ENCODE data around the gene SCFD2. TPM values are rescaled to one million over a fixed set of nuclear protein-coding genes. Genes with fewer than 3 reads are reported as not detected.
"Not testable (repeated sequence)": the region's sequence is repeated elsewhere in the genome, so short reads cannot be mapped to it uniquely, and the experiment has no call there.

SCFD2 gene
- total RNA-seq, 1 experiment from 2014 or later = 8.4 TPM

DNA sequence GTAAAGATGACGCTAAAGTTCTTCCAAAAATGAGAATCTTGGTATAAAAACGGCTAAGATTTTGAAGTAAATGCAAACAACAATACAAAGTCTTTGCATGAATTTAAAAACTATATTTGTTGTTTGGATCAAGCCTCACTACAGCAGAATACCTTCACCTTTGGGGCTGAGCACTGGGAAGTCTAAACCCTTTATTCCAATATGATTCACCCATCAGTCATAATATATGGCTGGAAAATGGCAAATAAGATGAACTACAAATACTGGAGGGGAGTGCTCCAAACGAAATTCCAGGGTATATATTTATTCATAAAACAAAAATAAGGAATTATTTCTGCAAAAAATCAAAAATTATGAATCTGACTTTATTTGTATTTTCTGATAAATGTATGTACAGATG is 138.4 kb downstream of the SCFD2 start:
- H3K36me3 ChIP-seq (ENCODE audit: insufficient read depth, low read length, poor library complexity, severe bottlenecking) = no peaks in the 10 kb centered on the region
- H3K4me1 ChIP-seq (ENCODE audit: insufficient read depth, low read length, poor library complexity, severe bottlenecking) = no peaks in the 10 kb centered on the region
- no peaks in the 10 kb centered on the region for H3K27me3 ChIP-seq (replicated peaks; ENCODE audit: insufficient read depth, low read depth, low read length, poor library complexity)
- TF ChIP-seq EZH2 (IDR thresholded peaks at IDR 0.05; ENCODE audit: borderline replicate concordance, low read depth, low read length, poor library complexity, severe bottlenecking) (no peak), CTCF (conservative IDR thresholded peaks at IDR 0.05; ENCODE audit: low read depth, low read length) (no peak)
- ChIA-PET CTCF (no interaction called here), POLR2A (ENCODE audit: low non-redundant PET) (no interaction called here)
- no peaks in the 10 kb centered on the region for H3K9me3 ChIP-seq (ENCODE audit: low read depth, low read length, poor library complexity, severe bottlenecking)
- DNase-seq (ENCODE audit: low spot score) = no peak
- intact Hi-C loops (cut with micrococcal nuclease; ENCODE audit: unreplicated experiment) = no loop called here
- H3K27ac ChIP-seq (ENCODE audit: low read depth, low read length, poor library complexity, severe bottlenecking) = no peak overlapping the region
- H3K4me3 ChIP-seq (ENCODE audit: low read depth, low read length, poor library complexity, severe bottlenecking) = no peak overlapping the region
- no TSS peak for BruUV-seq (replicated peaks)

- POLR2A ChIA-PET (ENCODE audit: low non-redundant PET) = interaction anchor here (0.5 kb wide), 1 partner anchor 814 kb away, joined by 3 read pairs; no protein-coding TSS in a partner anchor
- H3K9me3 ChIP-seq (ENCODE audit: low read depth, low read length, poor library complexity, severe bottlenecking) = no peaks in the 10 kb centered on the region
- H3K27ac ChIP-seq (ENCODE audit: low read depth, low read length, poor library complexity, severe bottlenecking) = no peak overlapping the region
Observed at GRCh38 chr4:53221832-53222480, 143.9 kb downstream of the SCFD2 start.

DNA sequence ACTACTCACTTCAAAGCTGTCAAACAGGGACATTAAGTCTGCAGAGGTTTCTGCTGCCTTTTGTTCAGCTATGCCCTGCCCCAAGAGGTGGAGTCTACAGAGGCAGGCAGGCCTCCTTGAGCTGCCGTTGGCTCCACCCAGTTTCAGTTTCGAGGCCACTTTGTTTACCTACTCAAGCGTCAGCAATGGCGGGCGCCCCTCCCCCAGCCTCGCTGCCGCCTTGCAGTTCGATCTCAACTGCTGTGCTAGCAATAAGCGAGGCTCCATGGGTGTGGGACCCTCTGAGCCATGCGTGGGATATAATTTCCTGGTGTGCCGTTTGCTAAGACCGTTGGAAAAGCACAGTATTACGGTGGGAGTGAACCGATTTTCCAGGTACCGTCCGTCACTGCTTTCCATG is 146.7 kb downstream of the SCFD2 start:
- DNase-seq (ENCODE audit: low spot score); H3K36me3 ChIP-seq (ENCODE audit: insufficient read depth, low read length, poor library complexity, severe bottlenecking); H3K9me3 ChIP-seq (ENCODE audit: low read depth, low read length, poor library complexity, severe bottlenecking); intact Hi-C loops (cut with micrococcal nuclease; ENCODE audit: unreplicated experiment); BruUV-seq (replicated peaks); H3K4me1 ChIP-seq (ENCODE audit: insufficient read depth, low read length, poor library complexity, severe bottlenecking); CTCF ChIA-PET; H3K27ac ChIP-seq (ENCODE audit: low read depth, low read length, poor library complexity, severe bottlenecking); H3K4me3 ChIP-seq (ENCODE audit: low read depth, low read length, poor library complexity, severe bottlenecking); H3K27me3 ChIP-seq (replicated peaks; ENCODE audit: insufficient read depth, low read depth, low read length, poor library complexity); POLR2A ChIA-PET (ENCODE audit: low non-redundant PET): not testable (repeated sequence)

More at GRCh38 chr4:53221832-53222480, 143.9 kb downstream of the SCFD2 start:
- DNase-seq (ENCODE audit: low spot score) = no peak
- BruUV-seq (replicated peaks) = no TSS peak
- intact Hi-C loops (cut with micrococcal nuclease; ENCODE audit: unreplicated experiment) = no loop called here
- Histone ChIP-seq H3K4me3 (ENCODE audit: low read depth, low read length, poor library complexity, severe bottlenecking) (no peak overlapping the region), H3K4me1 (ENCODE audit: insufficient read depth, low read length, poor library complexity, severe bottlenecking) (no peaks in the 10 kb centered on the region), H3K36me3 (ENCODE audit: insufficient read depth, low read length, poor library complexity, severe bottlenecking) (no peaks in the 10 kb centered on the region), H3K27me3 (replicated peaks; ENCODE audit: insufficient read depth, low read depth, low read length, poor library complexity) (no peaks in the 10 kb centered on the region)
- CTCF ChIA-PET = no interaction called here
- no peak for TF ChIP-seq EZH2 (IDR thresholded peaks at IDR 0.05; ENCODE audit: borderline replicate concordance, low read depth, low read length, poor library complexity, severe bottlenecking)
- TF ChIP-seq CTCF (conservative IDR thresholded peaks at IDR 0.05; ENCODE audit: low read depth, low read length) = no peak

GRCh38 chr4:53208753-53209152 is 157.1 kb downstream of the SCFD2 start:
- no peak overlapping the region for H3K4me3 ChIP-seq (ENCODE audit: low read depth, low read length, poor library complexity, severe bottlenecking)
- ChIA-PET CTCF (no interaction called here), POLR2A (ENCODE audit: low non-redundant PET) (no interaction called here)
- no peak for DNase-seq (ENCODE audit: low spot score)
- no peaks in the 10 kb centered on the region for H3K4me1 ChIP-seq (ENCODE audit: insufficient read depth, low read length, poor library complexity, severe bottlenecking)
- BruUV-seq (replicated peaks) = no TSS peak
- H3K9me3 ChIP-seq (ENCODE audit: low read depth, low read length, poor library complexity, severe bottlenecking) = no peaks in the 10 kb centered on the region
- H3K27me3 ChIP-seq (replicated peaks; ENCODE audit: insufficient read depth, low read depth, low read length, poor library complexity) = no peaks in the 10 kb centered on the region
- no peak for TF ChIP-seq EZH2 (IDR thresholded peaks at IDR 0.05; ENCODE audit: borderline replicate concordance, low read depth, low read length, poor library complexity, severe bottlenecking)
- no peaks in the 10 kb centered on the region for H3K36me3 ChIP-seq (ENCODE audit: insufficient read depth, low read length, poor library complexity, severe bottlenecking)
- intact Hi-C loops (cut with micrococcal nuclease; ENCODE audit: unreplicated experiment) = no loop called here
- H3K27ac ChIP-seq (ENCODE audit: low read depth, low read length, poor library complexity, severe bottlenecking) = no peak overlapping the region

Measured in A673 (cell line).